Ectodermal cell (in vitro differentiated cells): ENCODE measurements around the gene ATXN7L1.
"Not testable (repeated sequence)": the region's sequence is repeated elsewhere in the genome, so short reads cannot be mapped to it uniquely, and the experiment has no call there.

Source experiments
- H3K27ac ChIP-seq: 2 replicates; pipeline ENCODE4 v1.7.0; 2013; ENCODE audit warnings: mild to moderate bottlenecking, low read depth, low read length; ENCODE audit not compliant: insufficient read depth, poor library complexity, severe bottlenecking
- H3K27me3 ChIP-seq: 2 replicates; pipeline ENCODE4 v1.7.0; 2013; ENCODE audit warnings: mild to moderate bottlenecking, low read length; ENCODE audit not compliant: insufficient read depth, control insufficient read depth, poor library complexity, severe bottlenecking
- H3K36me3 ChIP-seq: one replicate; pipeline ENCODE4 v1.7.0; 2013; ENCODE audit warnings: low read length; ENCODE audit not compliant: control insufficient read depth, insufficient read depth
- H3K4me1 ChIP-seq: one replicate; pipeline ENCODE4 v1.7.0; 2013; ENCODE audit warnings: low read length; ENCODE audit not compliant: control insufficient read depth, insufficient read depth
- H3K4me3 ChIP-seq: 2 replicates; pipeline ENCODE4 v1.7.0; 2013; ENCODE audit warnings: low read depth, low read length, control low read depth; ENCODE audit not compliant: insufficient read depth
- H3K9me3 ChIP-seq: 2 replicates; pipeline ENCODE4 v1.7.0; 2013; ENCODE audit warnings: mild to moderate bottlenecking, low read length, moderate library complexity; ENCODE audit not compliant: control insufficient read depth
- WGBS, 2 experiments: methylation state at CpG; one replicate each; pipeline ENCODE4 v1.1.7; 2013; ENCODE audit warnings: missing lambda C conversion rate in 2 of 2; 5-methylcytosine and 5-hydroxymethylcytosine counted together

ATXN7L1 gene

DNA sequence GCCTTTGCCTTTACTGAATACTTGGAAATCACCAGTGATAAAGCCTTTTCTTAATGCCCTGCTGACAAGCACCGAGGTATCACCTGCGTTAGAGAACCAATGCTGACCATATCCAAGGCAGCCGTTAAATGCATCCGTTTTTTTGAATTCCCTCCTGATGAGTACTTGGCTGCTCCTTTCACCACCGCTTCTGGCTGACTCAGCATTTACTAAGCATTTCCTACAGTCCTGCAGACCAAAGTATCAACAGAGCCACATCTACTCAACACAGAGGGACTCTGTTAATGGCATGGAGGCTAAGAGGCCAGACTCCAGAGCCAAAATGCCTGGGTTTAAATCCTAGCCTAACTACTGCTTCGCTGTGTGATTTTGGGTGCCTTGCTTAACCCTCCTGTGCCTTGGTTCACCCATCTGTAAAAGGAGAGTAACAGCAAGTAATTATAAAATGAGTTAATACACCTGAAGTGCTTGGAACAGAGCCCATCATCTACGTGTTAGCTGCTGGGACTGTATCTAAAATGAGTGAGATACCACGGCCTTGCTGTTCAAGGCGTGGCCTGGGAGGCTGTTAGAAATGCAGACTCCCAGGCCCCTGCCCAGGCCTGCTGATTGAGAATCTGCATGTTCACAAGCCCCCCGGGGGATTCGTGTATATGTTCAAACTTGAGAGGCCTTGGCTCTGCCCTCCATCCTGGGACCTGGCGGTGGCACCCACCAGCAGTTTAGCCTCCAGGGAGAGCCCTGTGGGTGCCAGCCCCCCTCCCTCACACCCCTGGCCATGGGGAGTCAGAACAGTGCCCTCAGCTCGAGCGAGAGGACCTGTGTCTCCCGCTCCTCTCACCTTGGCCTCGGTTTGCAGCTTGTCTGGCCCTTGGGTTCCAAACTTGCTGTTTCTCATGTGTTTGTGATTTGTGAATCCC is 264.3 kb downstream of the ATXN7L1 start:
- no peak overlapping the region for H3K4me3 ChIP-seq
- no peak overlapping the region for H3K27ac ChIP-seq
- 92 to 93% methylated on average over 16 of the region's 16 CpGs for WGBS, 2 experiments
- H3K9me3 ChIP-seq, result no peaks in the 10 kb centered on the region
- H3K4me1 ChIP-seq, result peaks cover under 1% of the 10 kb centered on the region
- H3K36me3 ChIP-seq, result no peaks in the 10 kb centered on the region
- H3K27me3 ChIP-seq, result no peaks in the 10 kb centered on the region

DNA sequence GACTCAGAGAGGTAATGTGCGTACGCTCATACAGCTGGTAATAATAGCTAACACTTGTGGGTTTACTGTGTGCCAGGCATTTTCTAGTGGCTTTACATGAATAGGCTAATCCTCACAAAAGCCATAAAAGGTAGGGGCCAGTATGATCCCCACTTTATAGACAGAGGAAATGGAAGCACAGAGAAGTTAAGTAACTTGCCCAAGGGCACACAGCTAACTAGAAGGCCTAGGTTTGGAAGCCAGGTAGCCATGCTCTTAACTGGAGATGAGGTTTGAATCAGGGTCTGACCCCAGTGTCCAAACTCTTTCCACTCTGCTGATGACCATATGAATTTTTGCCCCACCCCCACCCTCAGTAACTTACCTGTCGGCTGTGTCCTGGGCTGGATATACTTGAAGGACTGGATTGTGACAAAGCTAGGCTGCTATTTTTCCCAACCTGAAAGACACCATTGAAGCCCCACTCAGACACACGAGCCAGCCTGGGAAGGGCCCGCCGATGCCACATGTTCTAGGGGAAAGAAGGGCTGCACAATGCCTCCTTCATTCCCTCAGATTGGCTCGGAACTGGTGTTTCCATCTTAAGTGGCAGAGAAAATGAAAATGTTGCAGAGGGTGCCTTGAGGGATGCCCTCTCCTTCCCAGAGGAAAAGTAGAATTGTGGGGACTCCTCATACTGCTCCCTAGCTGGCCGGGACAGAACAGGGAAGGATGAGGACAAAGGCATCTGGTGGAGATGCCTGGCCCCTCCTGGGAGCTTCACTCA is 266.1 kb downstream of the ATXN7L1 start:
- 93% methylated on average over 8 of the region's 8 CpGs for WGBS, 2 experiments
- Histone ChIP-seq H3K4me3 (no peak overlapping the region), H3K27ac (no peak overlapping the region), H3K9me3 (no peaks in the 10 kb centered on the region), H3K36me3 (no peaks in the 10 kb centered on the region), H3K27me3 (no peaks in the 10 kb centered on the region), H3K4me1 (peaks cover 9% of the 10 kb centered on the region)

DNA sequence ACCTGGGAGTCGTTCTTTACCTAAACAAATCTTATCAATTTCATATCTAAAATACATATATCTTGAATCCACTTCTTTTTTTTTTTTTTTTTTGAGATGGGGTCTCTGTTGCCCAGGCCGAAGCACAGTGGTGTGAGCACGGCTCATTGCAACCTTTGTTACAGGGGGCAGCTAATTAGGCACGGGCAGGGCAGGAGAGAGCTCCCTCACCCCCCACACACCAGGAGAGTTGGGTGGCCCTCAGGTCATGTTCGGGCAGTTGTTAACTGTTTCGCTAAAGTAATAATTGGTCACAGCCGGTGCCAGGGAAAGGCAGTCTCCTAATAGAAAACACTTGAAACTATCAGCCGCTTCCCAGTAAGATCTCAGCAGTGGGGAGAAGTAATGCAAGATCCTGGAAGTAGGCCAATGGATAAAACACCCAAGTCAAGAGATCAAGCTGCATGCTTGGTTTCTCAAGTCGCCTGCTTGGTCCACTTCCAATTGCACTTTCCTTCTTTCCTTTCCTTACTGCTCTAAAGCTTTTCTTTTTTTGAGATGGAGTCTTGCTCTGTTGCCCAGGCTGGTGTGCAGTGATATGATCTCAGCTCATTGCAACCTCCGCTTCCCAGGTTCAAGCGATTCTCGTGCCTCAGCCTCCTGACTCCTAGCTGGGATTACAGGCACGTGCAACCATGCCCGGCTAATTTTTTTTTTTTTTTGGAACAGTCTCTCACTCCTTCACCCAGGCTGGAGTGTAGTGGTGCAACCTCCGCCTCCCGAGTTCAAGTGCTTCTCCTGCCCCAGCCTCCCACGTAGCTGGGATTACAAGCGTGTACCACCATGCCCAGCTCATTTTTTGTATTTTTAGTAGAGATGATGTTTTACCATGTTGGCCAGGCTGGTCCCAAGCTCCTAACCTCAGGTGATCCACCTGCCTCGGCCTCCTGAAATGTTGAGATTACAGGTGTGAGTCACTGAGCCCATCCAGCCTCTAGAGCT is 273.8 kb downstream of the ATXN7L1 start:
- Histone ChIP-seq H3K27ac (no peak overlapping the region), H3K4me3 (no peak overlapping the region), H3K36me3 (no peaks in the 10 kb centered on the region), H3K4me1 (peaks cover 9% of the 10 kb centered on the region), H3K27me3 (no peaks in the 10 kb centered on the region), H3K9me3 (no peaks in the 10 kb centered on the region)
- WGBS, 2 experiments, result 93% methylated on average over 19 of the region's 19 CpGs

DNA sequence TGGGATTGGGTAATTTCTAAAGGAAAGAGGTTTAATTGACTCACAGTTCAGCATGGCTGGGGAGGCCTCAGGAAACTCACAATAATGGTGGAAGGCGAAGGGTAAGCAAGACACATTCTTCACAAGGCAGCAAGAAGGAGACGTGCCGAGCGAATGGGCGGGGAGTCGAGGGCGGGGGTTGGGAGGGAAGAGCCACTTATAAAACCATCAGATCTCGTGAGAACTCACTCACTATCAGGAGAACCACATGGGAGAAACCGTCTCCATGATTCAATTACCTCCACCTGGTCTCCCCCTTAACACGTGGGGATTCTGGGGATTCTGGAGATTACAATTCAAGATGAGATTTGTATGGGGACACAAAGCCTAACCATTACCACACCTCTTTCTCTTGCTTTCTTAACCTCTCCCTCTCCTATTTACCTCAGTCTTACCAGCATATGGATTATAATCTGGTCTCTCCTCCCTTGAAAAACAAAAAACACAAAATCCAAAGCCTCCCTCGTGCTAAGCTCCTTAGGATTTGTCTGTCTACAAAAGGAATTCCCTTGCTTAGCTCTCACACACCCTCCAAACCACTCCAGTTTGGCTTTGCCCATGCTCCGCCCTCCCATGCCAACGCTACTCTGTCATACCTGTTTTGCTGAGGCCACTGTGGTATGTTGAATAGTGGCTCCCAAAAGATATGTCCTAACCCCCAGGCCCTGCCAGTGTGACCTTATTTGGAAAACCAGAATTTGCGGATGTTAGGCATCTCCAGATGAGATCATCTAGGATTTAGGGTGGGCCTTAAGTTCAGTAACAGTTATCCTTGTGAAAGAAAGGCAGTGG is 275.5 kb downstream of the ATXN7L1 start:
- no peaks in the 10 kb centered on the region for H3K27me3 ChIP-seq
- WGBS, 2 experiments, result 84 to 86% methylated on average over 12 to 14 of the region's 14 CpGs
- H3K36me3 ChIP-seq, result no peaks in the 10 kb centered on the region
- H3K4me1 ChIP-seq, result no peaks in the 10 kb centered on the region
- H3K27ac ChIP-seq, result no peak overlapping the region
- no peak overlapping the region for H3K4me3 ChIP-seq
- H3K9me3 ChIP-seq, result no peaks in the 10 kb centered on the region

DNA sequence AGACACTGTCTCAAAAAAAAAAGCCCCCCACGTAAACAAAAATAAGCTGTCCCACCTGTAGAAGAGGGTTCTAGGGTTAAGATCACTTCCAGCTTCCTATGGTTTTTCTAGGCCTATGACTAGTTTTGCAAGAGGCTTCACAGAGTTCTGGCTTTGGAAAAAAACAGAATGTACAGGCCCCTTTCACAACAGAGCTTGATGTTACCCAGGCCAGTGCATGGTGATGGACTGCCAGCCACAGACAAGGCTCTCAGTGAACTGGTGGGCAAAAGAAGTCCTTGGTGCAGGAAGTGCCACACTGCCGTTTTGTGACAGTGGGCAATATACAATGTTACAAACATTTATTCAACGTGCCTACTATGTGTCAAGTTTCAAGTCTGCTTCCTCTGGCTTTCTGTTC is 276.8 kb downstream of the ATXN7L1 start:
- Histone ChIP-seq H3K4me3 (no peak overlapping the region), H3K27me3 (no peaks in the 10 kb centered on the region), H3K4me1 (no peaks in the 10 kb centered on the region), H3K36me3 (no peaks in the 10 kb centered on the region), H3K27ac (no peak overlapping the region), H3K9me3 (no peaks in the 10 kb centered on the region)
- WGBS, 2 experiments, result 89 to 92% methylated on average over 3 of the region's 3 CpGs

DNA sequence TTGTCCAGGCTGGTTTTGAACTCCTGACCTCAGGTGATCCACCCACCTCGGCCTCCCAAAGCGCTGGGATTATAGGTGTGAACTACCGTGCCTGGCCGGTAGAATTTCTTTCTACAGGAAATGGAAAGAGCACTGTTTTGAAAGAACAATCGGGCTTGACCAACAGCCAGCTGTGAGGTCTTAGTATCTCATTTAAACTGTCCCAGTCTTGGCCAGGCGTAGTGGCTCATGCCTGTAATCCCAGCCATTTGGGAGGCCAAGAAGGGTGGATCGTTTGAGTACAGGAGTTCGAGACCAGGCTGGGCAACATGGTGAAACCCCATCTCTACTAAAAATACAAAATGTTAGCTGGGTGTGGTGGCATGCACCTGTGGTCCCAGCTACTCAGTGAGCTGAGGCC is 277.3 kb downstream of the ATXN7L1 start:
- H3K4me1 ChIP-seq, H3K4me3 ChIP-seq, H3K27me3 ChIP-seq, H3K27ac ChIP-seq, H3K36me3 ChIP-seq, H3K9me3 ChIP-seq: not testable (repeated sequence)
- WGBS, 2 experiments, result 90 to 94% methylated on average over 8 of the region's 8 CpGs

DNA sequence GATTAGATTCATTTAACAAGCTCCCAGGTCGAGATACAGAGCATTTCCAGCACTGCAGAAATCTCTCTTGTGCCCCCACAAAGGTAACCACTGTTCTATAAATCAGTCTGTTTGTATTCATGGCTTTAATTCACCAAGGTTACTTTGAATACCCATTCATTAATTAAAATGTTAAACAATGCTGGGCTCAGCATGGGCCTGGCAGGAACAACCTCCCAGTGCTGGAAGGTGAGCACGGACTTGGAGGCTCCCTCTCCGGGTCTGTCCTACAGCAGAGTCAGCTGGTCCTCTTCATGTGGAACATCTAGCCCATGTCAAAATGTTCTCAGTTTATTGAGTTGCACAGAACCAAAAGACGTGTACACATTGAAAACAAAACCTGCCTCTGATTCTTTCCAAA is 279.5 kb downstream of the ATXN7L1 start:
- WGBS, 2 experiments, result 48 to 54% methylated on average over 4 of the region's 4 CpGs
- H3K27me3 ChIP-seq, result no peaks in the 10 kb centered on the region
- no peak overlapping the region for H3K4me3 ChIP-seq
- no peaks in the 10 kb centered on the region for H3K9me3 ChIP-seq
- H3K27ac ChIP-seq, result no peak overlapping the region
- H3K36me3 ChIP-seq, result no peaks in the 10 kb centered on the region
- H3K4me1 ChIP-seq, result no peaks in the 10 kb centered on the region

DNA sequence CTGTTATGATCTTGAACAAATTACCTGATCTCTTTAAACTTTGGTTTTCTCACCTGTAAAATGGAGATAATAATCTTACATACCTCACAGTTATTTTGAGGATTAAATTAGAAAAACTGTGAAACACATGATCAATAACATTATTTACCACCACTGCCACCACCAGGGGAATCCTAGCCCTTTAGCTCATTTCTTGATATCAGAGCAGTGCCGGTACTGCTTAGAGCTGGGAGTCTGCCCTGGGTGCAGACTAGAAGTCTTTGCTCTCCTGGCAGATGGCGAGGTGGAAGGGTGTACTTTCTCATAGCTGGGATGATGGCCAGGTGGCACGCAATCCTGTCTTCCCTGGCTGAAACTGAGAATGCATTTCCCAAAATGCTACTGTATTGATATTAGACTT is 282.4 kb downstream of the ATXN7L1 start:
- 84 to 93% methylated on average over 3 of the region's 3 CpGs for WGBS, 2 experiments
- no peaks in the 10 kb centered on the region for H3K4me1 ChIP-seq
- H3K27me3 ChIP-seq, result no peaks in the 10 kb centered on the region
- no peaks in the 10 kb centered on the region for H3K9me3 ChIP-seq
- H3K36me3 ChIP-seq, result no peaks in the 10 kb centered on the region
- no peak overlapping the region for H3K27ac ChIP-seq
- H3K4me3 ChIP-seq, result no peak overlapping the region

DNA sequence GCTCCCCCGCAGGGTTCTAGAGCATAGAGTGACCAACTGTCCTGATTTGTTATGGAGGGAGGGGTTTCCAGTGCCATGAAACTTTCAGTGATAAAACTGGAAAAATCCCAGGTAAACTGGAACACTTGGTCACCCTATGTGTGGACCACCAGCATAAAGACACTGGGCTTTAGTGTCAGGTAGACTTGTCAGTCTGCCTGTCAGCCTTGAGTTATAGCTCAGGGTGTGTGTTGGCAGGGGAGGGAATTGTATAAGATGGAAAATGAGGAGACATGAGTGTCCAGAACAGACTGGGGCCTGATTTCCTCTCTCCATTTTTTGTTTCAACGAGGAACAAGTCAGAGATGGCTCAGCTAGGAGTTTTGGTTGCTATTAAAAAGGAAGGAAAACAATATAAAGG is 284.9 kb downstream of the ATXN7L1 start:
- Histone ChIP-seq H3K4me3 (no peak overlapping the region), H3K4me1 (no peaks in the 10 kb centered on the region), H3K27me3 (no peaks in the 10 kb centered on the region), H3K9me3 (no peaks in the 10 kb centered on the region), H3K36me3 (no peaks in the 10 kb centered on the region), H3K27ac (no peak overlapping the region)
- WGBS, 2 experiments, result 90% methylated on average over 2 of the region's 2 CpGs
